ENCODE data around the gene LYRM7.
"Not testable (repeated sequence)": the region's sequence is repeated elsewhere in the genome, so short reads cannot be mapped to it uniquely, and the experiment has no call there.

Gene LYRM7

DNA sequence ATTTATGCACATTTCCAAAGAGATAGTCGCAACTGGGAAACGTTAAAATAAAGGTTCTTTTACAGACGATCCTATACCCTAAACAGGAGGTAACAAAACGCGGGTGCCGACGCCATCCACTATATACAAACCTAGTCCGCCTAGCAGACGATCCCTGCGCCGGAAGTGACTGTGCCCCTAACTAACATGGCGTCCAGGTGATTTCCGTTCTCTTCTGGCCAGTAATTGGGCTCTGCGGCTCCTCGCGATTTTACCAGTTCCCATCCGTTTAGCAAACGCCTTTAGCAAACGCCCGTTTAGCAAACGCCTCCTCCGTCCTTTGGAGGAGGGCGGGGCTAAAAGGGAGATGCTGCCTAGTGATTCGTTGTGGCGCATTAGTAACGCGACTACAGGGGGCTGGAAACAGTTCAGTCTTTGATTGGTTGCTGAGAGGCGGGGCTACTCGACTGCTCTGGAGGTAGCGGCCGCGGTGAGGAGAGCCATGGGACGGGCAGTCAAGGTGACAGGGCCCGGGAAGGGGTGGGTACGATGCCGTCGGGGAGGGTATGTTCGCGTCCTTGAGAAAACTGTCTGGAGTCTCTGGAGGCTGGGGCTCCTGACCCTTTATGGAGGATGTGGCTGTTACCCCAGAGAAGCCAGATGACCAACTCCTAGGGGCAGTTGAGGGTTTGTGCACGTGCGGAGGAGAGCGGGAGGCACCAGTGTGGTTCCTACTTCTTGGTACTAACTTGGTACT lies at the start of gene LYRM7:
Gene LYRM7 (plus strand): TSS at position 405 of the 736 bp plus-strand sequence. CDS start 77 bp downstream, at position 482.
- peak; percentile 95 to 99 (median 98) for DNase-seq

DNA sequence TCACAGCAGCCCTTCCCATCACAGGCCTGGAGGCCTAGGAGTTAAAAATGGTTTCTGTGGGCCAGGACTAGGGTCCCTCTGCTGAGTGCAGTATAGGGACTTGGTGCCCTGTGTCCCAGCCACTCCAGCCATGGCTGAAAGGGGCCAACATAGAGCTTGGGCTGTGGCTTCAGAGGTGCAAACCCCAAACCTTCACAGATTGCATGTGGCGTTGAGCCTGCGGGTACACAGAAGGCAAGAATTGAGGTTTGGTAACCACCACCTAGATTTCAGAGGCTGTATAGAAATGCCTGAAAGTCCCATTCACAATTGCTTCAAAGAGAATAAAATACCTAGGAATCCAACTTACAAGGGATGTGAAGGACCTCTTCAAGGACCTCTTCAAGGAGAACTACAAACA lies 43.5 kb upstream of the LYRM7 start:
- DNase-seq = not testable (repeated sequence)

DNA sequence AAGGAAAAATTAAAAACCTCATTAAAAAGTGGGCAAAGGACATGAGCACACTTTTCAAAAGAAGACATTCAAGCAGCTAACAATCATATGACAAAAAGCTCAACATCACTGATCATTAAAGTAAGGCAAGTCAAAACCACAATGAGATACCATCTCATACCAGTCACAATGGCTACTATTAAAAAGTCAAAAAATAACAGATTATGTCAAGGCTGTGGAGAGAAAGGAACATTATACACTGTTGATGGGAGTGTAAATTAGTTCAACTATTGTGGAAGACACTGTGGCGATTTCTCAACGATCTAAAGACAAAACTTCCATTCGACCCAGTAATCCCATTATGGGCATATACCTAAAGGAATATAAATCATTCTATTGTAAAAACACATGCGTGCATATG lies 41.4 kb upstream of the LYRM7 start:
- no peak for DNase-seq

DNA sequence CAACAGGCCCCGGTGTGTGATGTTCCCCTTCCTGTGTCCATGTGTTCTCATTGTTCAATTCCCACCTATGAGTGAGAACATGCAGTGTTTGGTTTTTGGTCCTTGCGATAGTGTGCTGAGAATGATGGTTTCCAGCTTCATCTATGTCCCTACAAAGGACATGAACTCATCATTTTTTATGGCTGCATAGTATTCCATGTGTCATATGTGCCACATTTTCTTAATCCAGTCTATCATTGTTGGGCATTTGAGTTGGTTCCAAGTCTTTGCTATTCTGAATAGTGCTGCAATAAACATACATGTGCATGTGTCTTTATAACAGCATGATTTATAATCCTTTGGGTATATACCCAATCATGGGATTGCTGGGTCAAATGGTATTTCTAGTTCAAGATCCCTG lies 37.7 kb upstream of the LYRM7 start:
- not testable (repeated sequence) for DNase-seq

DNA sequence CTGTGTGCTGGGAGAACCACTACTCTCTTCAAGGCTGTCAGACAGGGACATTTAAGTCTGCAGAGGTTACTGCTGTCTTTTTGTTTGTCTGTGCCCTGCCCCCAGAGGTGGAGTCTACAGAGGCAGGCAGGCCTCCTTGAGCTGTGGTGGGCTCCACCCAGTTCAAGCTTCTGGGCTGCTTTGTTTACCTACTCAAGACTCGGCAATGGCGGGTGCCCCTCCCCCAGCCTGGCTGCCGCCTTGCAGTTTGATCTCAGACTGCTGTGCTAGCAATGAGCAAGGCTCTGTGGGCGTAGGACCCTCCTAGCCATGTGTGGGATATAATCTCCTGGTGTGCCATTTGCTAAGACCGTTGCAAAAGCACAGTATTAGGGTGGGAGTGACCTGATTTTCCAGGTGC lies 32.3 kb upstream of the LYRM7 start:
- not testable (repeated sequence) for DNase-seq

DNA sequence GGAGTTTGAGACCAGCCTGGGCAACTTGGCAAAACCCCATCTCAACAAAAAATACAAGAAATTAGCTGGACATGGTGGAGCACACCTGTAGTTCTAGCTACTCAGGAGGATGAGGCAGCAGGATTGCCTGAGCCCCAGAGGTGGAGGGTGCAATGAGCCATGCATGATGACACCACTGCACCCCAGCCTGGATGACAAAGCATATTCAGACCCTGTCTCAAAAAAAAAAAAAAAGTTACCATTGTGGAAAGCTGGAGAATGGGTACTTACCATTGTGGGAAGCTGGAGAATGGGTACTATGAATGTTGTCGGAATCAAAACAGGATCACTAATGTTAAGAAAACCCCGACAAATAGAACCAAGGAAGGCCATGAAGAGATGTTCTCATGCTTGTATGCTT lies 31.4 kb upstream of the LYRM7 start:
- no peak for DNase-seq

DNA sequence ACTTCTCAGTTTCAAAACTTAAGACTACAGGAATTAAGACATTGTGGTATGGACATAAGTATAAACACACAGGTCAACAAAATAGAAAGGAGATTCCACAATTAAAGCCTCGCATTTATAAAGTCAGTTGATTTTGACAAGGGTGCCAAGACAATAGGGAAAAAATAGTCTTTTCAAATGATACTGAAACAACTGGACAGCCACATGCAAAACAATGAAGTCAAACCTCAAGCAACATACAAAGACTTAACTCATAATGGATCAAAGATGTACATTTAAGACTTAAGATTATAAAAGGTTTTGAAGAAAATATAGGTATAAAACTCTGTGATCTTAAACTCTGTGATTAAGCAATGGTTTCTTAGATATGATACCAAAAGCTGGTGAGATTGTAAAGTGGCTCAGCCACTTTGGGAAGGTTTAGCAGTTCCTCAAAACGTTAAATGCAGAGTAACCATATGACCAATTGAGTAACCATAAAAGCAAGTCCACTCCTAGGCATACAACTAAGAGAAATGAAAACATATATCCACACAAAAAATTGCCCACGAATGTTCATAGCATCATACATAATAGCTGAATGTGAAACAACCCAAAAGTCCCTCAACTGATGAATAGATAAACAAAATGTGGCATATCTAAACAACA lies 27.6 kb upstream of the LYRM7 start:
- DNase-seq = no peak

DNA sequence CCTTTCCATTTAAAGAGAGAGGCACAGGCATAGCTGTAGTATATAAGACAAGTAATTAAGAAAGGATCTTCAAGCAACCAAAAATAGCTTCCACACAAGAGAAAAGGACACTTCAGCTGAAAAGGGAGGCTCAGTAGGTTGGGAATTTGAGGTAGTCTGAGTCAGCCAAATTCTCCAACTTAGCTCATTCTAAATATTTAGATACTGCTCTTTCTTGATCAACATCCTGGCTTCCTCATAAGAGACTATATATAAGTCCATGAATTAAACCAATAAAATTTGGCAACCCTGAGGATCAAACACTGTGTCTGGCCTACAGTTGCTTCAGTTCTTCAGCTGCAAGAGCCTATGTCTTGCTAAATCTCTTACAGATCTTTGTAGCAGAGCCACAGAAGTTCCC lies 23.5 kb upstream of the LYRM7 start:
- DNase-seq = no peak

DNA sequence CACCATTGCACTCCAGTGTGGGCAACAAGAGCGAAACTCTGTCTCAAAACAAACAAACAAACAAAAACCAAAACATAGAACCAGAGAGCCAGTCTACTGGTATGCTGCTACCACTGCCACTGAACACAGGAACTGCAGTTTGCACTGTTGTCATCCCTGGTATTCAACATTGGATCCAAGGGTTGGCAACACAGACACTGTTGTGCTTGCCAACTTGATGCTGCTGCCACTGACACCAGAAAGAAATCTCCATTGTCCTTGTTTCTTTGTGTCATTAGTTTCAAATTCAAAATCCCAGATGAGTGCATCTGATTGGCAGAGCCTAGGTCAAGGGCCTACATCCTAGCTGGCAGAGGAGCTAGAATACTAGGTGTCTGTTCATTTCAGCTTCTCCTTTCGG lies 21.9 kb upstream of the LYRM7 start:
- DNase-seq = no peak

DNA sequence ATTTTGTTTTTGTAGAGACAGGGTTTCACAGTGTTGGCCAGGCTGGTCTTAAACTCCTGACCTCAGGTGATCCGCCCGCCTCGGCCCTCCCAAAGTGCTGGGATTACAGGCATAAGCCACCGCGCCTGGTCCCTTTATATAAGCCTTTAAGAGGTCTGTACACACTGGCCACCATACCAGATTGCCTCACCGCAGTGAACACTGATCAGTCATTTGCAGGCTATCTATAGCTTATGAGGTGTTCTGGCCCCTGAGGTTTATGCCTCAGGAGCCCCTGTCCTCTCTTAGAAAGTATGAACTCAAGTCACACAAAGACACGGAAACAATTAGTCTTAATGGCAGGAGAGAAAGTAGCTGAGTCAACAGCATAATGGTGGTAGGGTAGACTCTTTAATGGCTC lies 20.3 kb upstream of the LYRM7 start:
- no peak for DNase-seq

DNA sequence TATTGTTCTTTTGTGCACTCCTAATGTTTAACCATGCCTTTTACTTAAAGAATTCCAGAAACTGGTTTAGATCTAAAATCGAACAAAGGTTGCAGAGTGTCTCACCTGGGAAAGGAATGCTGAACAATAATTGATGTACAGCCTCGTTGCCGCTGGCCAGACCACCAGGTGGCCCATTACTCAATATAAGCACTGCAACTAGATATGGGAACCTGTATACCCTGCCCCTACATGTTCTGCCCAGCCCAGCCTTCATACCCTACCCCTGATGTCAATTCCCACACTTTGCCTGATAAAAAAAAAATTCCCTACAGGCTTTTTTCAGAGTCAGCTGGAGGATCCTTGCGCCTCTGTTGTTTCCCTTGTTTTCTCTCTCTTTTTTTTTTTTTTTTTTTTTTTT lies 19.5 kb upstream of the LYRM7 start:
- DNase-seq = no peak

DNA sequence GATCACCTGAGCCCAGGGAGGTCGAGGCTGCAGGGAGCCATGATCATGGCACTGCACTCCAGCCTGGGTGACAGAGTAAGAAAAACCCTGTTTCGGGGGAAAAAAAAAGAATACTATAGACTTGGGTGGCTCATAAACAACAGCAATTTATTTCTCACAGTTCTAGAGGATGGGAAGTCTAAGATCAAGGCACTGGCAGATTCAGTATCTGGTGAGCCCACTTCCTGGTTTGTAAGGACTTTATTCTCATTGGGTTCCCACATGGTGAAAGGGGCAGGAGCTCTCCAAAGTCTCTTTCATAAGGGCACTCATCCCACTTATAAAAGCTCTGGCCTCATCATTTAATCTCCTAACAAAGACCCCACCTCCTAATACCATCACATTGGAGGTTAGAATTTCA lies 14.4 kb upstream of the LYRM7 start:
- DNase-seq = no peak

DNA sequence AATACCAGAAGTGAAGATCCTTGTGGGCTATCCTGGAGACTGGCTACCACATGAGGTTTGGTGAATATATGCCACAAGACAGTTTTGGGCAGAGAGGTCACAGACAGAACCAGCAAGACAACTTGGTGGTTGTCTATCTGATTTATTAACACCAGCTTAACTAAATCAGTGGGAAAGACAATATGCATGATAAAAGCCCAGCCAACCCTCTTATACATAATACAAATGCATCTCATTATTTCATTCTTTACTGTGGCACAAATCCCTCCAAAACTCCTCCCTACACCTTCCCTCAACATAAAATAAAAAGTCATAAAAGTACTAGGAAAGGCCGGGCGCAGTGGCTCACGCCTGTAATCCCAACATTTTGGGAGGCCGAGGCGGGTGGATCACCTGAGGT lies 13.8 kb upstream of the LYRM7 start:
- no peak for DNase-seq

DNA sequence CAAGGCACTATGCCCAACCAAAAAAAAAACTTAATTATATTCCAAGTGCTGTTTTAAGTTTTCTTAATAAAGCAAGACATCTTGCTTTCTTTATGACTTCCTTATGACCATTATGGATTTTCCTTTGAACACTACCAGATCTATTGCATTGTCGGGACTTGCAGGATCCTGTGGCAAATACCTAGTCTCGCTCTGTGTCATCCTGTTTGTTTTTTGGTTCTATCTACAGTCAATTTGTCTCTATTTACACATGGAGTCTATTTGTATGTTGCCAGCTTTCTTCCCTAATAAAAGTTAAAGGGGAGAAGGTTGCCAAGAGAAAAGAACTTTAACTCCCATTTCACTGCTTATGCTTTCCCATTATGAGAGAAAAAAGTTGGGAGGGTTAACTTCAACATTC lies 10.6 kb upstream of the LYRM7 start:
- DNase-seq = no peak

DNA sequence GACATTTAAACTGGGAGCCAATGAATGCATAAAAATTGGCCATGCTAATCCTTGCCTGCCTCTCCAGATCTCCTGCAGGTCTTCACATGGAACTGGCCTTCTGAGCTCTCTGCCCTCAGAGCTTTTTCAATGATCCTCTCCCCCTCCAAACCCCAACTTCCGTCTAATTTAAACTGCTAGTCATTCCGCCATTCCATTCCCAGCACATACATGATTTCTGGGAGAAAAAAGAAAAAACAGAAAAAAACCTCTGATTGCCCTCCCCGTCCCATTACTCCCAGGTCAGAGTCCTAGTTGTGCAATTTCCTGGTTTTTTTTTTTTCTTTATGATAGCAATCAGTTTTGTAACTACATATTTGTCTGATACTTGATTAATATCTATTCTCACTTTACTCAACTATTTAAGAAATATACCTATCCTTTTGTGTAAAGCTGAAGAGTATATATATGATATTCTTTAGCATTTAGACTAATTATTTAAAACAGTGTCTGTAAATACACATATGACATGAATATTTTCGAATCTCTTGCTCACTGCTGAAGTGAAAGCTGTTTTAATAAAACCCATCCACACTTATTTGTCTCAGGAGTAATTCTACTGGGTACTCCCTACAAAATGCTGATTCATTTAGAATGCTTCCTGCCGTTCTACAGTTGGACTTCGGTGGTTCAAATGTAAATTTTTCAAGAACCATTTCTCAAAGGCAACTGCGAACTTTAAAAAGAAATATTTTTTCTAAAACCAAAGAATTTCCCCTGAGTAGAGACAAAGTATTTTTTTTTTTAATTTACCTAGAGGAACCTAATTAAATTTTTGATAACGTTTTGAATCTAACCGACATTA lies 7.2 kb upstream of the LYRM7 start:
- peak in 1 of 3 experiments; percentile 31 for DNase-seq

DNA sequence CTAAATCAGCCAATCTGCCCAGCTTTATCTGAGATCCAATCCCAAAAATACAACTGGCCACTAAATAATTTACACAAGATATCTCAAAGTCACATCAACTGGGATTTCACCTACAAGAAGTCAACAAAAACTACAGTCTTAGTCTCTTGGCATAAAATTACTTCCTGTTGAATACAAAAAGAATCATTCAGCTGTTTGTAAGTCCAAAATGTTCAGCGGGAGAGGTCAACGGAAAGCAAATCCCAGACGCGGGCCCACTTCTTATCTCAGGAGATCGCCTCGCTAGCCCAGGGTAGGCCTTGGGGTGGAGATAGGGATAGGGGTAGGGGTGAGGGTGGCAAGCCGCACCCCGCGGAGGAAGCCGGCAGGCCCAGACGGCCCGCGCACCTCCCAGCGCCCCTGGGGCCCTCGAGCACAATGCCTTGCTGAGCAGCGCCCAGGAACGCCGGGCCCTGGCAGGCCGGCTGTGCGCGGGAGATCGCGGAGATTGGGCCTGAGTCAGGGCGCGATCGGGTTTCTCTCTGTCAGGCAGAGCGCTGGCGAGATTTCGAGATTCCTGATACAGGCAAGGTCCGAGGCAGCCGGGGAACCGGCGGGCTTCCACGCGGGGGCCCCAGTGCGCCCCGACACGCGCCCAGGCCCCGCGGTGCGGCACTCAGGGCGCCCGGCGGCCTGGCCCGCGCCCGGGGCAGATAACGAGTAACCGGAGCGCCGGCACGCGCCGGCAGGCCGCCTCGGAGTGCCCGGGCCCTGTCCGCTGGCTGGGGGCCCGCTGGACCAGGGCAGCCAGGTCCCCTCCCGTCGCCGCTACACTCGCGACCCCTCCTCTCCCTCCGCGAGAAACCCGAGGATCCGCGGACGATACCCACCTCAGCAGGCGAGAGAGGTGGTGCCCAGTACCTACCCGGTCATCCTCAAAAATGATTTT lies 6.3 kb upstream of the LYRM7 start:
- DNase-seq = peak; percentile 62 to 81 (median 71)

DNA sequence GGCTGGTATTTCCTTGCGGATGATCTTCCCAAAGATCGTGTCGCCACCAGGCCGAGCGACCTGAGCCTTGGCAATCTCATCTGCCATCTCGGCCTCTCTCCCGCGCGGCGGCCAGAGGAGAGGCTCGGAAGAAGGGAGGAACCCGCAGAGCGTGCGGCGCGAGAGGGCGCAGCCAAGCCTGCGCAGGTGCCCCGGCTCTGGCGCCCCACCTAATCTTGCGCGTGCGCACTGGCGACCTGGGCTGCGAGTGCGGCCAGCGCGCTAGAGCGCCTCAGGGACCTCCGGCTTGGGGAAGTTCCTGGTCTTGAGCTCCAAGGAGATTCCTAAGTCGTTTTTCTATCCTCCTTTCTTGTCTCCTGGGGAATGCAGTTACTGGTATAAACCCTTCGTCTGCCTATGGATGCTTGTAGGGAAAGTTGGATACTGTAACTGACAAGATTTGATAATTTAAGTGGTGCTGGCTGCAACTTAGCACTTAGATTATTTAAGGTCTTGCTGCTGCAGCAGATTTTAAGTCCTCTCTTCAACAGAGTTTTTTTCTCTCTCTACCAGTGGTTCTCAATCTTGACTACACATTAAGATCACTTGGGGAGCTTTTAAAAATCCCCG lies 5.5 kb upstream of the LYRM7 start, which contains the start of gene HINT1:
Gene HINT1 (minus strand): TSS at position 138 of the 609 bp plus-strand sequence. CDS start 51 bp downstream, at position 87.
- peak; percentile 87 to 92 (median 91) for DNase-seq

DNA sequence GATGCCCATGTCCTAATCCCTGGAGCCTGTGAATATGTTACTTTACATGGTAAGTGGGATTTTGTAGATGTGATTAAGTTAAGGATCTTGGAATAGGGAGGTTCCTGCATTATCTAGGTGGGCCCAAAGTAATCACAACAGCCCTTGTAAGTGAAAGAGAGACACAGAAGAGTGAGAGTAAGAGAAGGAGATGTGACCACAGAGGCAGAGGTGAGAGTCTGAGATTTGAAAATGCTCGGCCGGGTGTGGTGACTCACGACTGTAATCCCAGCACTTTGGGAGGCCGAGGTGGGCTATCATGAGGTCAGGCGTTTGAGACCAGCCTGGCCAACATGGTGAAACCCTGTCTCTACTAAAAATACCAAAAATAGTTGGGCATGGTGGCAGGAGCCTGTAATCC lies 3.1 kb upstream of the LYRM7 start:
- DNase-seq = no peak

DNA sequence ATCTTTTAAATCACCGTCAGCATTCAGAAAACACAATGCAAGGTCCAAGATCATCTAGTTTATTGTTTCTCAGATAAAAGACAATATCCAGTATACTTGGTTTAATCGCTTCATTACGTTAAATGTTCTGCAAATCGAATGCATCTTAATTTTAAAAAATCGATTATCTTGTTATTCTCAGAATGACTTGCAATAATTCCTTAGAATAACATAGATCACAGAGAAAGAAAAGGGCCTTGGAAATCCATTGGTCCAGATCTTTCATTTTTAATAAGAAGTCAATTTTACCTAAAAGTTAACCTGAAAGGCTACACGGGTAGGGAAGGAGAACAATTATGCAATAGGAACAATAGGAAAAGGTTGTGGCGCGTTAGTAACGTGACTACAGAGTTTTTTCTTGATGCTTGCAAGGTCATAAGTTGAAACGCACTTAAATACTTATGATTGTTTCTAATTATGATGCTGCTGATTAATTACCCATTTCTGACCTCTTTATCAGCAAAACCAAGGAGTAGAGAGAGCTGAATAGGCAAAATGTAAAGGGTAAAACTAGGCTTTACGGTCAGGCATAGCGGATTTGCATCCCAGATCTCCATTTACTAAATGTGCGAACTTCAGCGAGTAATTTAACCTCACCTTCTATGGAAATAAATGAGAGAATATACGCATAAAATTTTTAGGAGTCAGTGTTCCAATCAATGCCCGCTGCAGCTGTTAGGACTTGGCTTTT lies 769 bp upstream of the LYRM7 start:
- peak in 1 of 3 experiments; percentile 68 for DNase-seq

DNA sequence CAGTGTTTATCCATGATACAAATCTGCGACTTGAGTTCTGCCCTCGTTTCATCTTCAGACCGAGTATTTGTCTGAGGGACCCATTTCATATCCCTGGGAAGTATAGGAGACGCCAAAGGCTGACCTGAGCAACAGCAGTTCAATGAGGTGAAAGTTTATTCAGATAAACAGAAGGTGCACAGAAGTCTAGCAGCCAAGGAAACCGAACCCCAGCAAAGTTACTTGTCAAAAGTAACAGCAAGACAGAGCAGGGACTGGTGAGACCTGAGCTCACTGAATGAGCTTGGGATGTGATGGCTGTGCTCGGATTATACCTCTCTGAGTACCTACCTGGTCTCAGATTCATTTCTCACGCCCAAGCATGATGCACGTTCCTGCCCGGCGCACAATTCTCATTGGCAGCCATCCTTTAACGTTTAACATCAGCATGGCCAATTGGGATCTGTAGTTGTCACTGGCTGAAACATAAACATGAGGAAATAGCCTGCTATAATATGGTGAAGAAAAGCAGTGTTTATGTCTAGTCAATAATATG lies 599 bp downstream of the LYRM7 start:
- peak; percentile 20 to 60 (median 35) for DNase-seq

DNA sequence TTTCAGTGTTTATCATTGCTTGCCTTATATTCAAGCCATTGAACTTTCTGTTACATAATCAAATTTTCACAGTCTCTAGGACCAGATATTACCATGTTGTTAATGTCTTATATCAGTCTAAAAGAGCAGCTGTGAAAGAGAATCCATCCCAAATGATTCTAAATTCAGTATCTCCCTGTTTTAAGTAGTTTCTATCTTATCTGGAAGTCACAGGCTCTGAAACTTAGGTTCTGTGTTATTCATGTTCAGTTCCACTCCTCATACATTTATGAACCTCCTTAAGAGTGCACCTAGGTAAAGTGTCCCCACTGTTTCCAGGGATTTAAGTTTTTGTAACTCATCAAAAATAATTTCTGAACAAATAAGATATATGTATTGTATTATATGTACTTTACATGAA lies 9.7 kb downstream of the LYRM7 start:
- no peak for DNase-seq
